Measurements from ENCODE around the gene CHCHD10. TPM values are rescaled to one million over a fixed set of nuclear protein-coding genes. Genes with fewer than 3 reads are reported as not detected.

CHCHD10 gene
- total and polyA plus RNA-seq, 2 of the 4 experiments (the other 2 are of a cell fraction) = 2.2 to 11.2 TPM

- no peak overlapping the region for H4K91ac ChIP-seq (ENCODE audit: insufficient read depth, low read depth, low read length)
- no peak overlapping the region for H3K27ac ChIP-seq (ENCODE audit: insufficient read depth, low read length)
- no peak overlapping the region for H3K9ac ChIP-seq (ENCODE audit: low read depth, low read length)
- dilution Hi-C loops (cut with HindIII; ENCODE audit: low sequenced_read_pairs, unreplicated experiment) (no loop called here), intact Hi-C loops (cut with micrococcal nuclease) (loop anchor here (10.0 kb wide), 1 partner anchor 175 kb away; no protein-coding TSS in a partner anchor), in situ Hi-C loops (cut with MboI; ENCODE audit: low sequenced_read_pairs) (no loop called here)
- H3K79me1 ChIP-seq (ENCODE audit: low read depth in 1 of 2, low read length in 2 of 2) = no peaks in the 10 kb centered on the region
- no peak overlapping the region for H3K18ac ChIP-seq (ENCODE audit: low read depth, low read length)
- WGBS, 2 experiments (ENCODE audit: extremely low coverage in 2 of 2, insufficient read length in 1 of 2) = 80% methylated on average over 1 of the region's 5 CpGs; no CpG with 5 or more reads in 1 of the 2 experiments
- H3K4ac ChIP-seq (ENCODE audit: low read depth, low read length) = no peak overlapping the region
- TF ChIP-seq RFX5 (IDR thresholded peaks at IDR 0.05; ENCODE audit: low read depth, low read length) = no peak
- no peak for TF ChIP-seq MXI1 (IDR thresholded peaks at IDR 0.05; ENCODE audit: borderline replicate concordance, low read depth, low read length)
- TF ChIP-seq RCOR1 (IDR thresholded peaks at IDR 0.05; ENCODE audit: insufficient replicate concordance, low read length) = no peak
- TF ChIP-seq MAZ (IDR thresholded peaks at IDR 0.05; ENCODE audit: borderline replicate concordance, low read depth, low read length) = no peak
- no peak for TF ChIP-seq RAD21 (IDR thresholded peaks at IDR 0.05; ENCODE audit: low read length)
- TF ChIP-seq BHLHE40 (IDR thresholded peaks at IDR 0.05; ENCODE audit: low read depth, low read length) = no peak
- TF ChIP-seq MAFK (IDR thresholded peaks at IDR 0.05; ENCODE audit: low read depth, low read length) = no peak
- no peak for TF ChIP-seq NFE2L2 (IDR thresholded peaks at IDR 0.05; ENCODE audit: low read depth, low read length)
- no peak for TF ChIP-seq FOS (IDR thresholded peaks at IDR 0.05; ENCODE audit: low read depth, low read length)
- TF ChIP-seq CEBPB (IDR thresholded peaks at IDR 0.05; ENCODE audit: low read depth, low read length) = no peak
- no peaks in the 10 kb centered on the region for H3K9me3 ChIP-seq (ENCODE audit: control insufficient read depth, insufficient read depth, low read length)
- ChIA-PET POLR2A (ENCODE audit: unreplicated experiment) (no interaction called here), CTCF (no interaction called here)
- H3K36me3 ChIP-seq (ENCODE audit: control insufficient read depth, insufficient read depth, low read length) = no peaks in the 10 kb centered on the region
- H4K20me1 ChIP-seq (ENCODE audit: insufficient read depth, low read length) = no peaks in the 10 kb centered on the region
- H3K4me2 ChIP-seq (ENCODE audit: low read depth, low read length) = no peak overlapping the region
- H4K5ac ChIP-seq (ENCODE audit: low read depth, low read length) = no peak overlapping the region
- H3K23ac ChIP-seq (ENCODE audit: low read depth, low read length) = no peak overlapping the region
- no peak overlapping the region for H2BK120ac ChIP-seq (ENCODE audit: low read depth, low read length)
- no peak overlapping the region for H4K8ac ChIP-seq (ENCODE audit: low read depth in 2 of 2, low read length in 2 of 2)
- peaks cover 21% of the 10 kb centered on the region for H3K4me1 ChIP-seq (ENCODE audit: control insufficient read depth, insufficient read depth, low read length)
- H3K56ac ChIP-seq (ENCODE audit: extremely low read depth, insufficient read depth, low read length) = no peak overlapping the region
- DNase-seq (no peak), ATAC-seq (ENCODE audit: low read depth) (no peak)
- H3K4me3 ChIP-seq (ENCODE audit: insufficient read depth, low read depth, low read length) = no peak overlapping the region
- H3K27me3 ChIP-seq (ENCODE audit: control insufficient read depth, insufficient read depth, low read length) = no peaks in the 10 kb centered on the region
- peaks cover 14% of the 10 kb centered on the region for H3K9me1 ChIP-seq (ENCODE audit: insufficient read depth, low read length)
- H2BK15ac ChIP-seq (ENCODE audit: low read depth, low read length) = no peak overlapping the region
- no peak overlapping the region for H2BK5ac ChIP-seq (ENCODE audit: low read depth, low read length, poor library complexity, severe bottlenecking)
- H2AFZ ChIP-seq (replicated peaks; ENCODE audit: low read length, poor library complexity) = no peak overlapping the region
- peak overlapping the region; percentile 51 for H2AK9ac ChIP-seq (replicated peaks; ENCODE audit: low read depth, low read length, poor library complexity)
- no peak overlapping the region for H2BK20ac ChIP-seq (ENCODE audit: low read depth, low read length)
- no peak overlapping the region for H3K14ac ChIP-seq (replicated peaks; ENCODE audit: low read depth, low read length)
- peak overlapping the region; percentile 56; the same call in 1 of the 2 replicates for H2AK5ac ChIP-seq (ENCODE audit: low read depth, low read length)
- BruUV-seq (replicated peaks) = no TSS peak
Measured at GRCh38 chr22:23779731-23780130, 12.0 kb upstream of the CHCHD10 start.

Data from IMR-90 (cell line).